ENCODE results near the gene ADGRF1.
"Not testable (repeated sequence)": the region's sequence is repeated elsewhere in the genome, so short reads cannot be mapped to it uniquely, and the experiment has no call there.

The ADGRF1 gene

GRCh38 chr6:47042275-47042791, at the start of gene ADGRF1:
Gene ADGRF1, minus strand, starts transcription at chr6:47042332. Its CDS starts 13,271 bp downstream, at chr6:47029061.
- DNase-seq (ENCODE audit: low read depth): no peak

- no peak for DNase-seq (ENCODE audit: low read depth)
Measured at GRCh38 chr6:47090881-47091280, 48.7 kb upstream of the ADGRF1 start.

DNA sequence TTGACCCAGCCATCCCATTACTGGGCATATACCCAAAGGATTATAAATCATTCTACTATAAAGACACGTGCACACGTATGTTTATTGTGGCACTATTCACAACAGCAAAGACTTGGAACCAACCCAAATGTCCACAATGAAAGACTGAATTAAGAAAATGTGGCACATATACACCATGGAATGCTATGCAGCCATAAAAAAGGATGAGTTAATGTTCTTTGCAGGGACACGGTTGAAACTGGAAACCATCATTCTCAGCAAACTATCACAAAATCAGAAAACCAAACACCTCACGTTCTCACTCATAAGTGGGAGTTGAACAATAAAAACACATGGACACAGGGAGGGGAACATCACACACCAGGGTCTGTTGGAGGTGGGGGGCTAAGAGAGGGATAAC, 47.3 kb upstream of the ADGRF1 start:
- DNase-seq (ENCODE audit: low read depth): not testable (repeated sequence)

GRCh38 chr6:47086051-47086770, 44.1 kb upstream of the ADGRF1 start:
- no peak for DNase-seq (ENCODE audit: low read depth)

- no peak for DNase-seq (ENCODE audit: low read depth)
Measured at GRCh38 chr6:47084610-47085009, 42.5 kb upstream of the ADGRF1 start.

GRCh38 chr6:47083586-47084047, 41.5 kb upstream of the ADGRF1 start:
- peak; percentile 90 for DNase-seq (ENCODE audit: low read depth)

DNA sequence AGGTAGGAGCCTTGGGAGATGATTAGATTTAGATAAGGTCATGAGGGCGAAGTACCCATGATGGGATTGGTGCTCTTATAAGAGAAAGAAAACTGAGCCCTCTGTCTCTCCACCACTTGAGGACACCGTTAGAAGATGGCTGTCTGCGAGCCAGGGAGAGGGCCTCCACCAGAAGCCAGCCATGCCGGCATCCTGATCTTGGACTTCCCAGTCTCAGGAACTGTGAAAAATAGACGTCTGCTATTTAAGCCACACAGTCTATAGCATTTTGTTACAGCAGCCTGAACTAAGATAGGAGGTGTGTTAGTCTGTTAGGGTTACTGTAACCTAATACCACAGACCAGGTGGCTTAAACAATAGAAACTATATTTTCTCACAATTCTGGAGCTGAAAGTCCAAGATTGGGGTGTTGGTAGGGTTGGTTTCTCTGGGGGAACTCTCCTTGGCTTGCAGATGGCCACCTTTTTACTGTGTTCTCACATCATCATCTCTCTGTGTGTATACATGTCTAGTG, 38.0 kb upstream of the ADGRF1 start:
- no peak for DNase-seq (ENCODE audit: low read depth)

DNA sequence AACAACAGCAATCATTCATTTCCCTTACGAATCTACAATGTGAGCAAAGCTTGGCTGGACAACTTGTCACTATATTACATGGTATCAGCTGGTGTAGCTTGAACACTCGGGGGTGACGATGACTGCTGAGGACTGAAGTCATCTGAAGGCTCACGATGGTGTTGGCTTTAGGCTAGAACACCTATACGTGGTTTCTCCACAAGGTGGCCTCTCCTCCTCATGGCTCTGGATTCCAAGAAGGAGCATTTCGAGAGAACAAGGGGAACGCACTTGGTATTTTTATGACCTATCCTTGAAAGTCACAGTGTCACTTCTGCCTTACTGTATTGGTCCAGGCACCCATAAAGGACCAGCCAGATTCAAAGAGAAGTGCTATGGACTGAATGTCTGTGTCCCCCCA, 37.5 kb upstream of the ADGRF1 start:
- DNase-seq (ENCODE audit: low read depth): no peak

DNA sequence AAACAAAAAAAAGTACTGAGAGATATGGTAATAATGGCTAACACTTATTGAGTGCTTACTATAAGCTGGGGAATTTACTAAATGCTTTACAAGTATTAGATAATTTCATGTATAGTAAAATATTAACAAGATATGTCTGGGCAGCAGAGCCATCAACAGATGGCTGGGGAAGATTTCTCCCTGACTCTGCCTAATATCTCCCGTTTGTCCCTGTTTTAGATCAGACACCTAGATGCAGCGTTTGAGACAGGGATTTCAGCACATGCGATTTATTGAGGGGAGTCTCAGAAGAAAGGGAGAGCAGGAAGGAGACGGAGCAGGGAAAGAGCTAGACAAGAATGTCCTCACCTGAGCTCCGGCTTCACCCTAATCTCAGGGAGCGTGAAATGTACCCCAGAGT, 36.9 kb upstream of the ADGRF1 start:
- no peak for DNase-seq (ENCODE audit: low read depth)

DNA sequence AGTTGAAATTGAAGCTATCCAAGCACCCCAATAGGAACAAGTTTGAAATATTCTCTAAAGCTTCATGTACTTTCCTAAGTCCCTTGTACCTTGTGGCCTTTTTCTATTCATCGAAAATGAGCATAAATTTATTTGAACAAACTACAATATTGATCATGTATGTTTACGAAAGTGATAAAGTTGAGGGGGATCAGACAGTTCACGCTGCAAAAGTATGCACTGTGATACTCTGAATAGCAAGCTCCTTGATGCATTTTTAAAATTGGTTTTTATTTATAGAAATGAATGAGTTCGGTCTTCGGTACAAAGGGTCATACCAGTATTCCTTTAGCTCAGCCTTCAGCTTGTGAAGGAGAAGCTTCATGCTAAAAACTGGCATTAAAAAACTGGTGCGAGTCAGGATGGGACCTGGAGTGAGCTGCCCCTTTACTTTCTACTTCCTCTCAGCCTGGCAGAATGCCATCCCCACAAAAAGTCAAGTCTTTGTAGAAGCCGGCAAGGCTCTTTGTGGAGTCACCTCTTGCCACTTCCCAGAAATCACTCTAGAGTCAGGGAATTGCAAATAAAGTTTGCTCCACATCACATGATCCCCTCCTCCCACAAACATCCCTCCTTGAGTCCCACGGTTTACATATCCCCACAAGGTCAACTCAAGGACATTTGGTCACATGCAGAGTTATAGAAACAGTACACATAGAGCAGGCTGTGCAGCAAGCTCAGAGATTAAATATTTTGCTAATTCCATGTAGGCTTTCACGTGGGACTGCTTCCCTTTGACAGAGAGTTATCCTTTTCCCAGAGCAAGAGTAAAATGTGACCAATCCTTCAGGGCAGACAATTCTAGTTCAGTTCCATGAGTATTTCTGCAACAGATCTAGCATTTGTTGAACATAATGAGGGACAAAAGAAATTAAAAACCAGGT, 34.6 kb upstream of the ADGRF1 start:
- DNase-seq (ENCODE audit: low read depth): no peak

- DNase-seq (ENCODE audit: low read depth): no peak
Measured at GRCh38 chr6:47075741-47076421, 33.7 kb upstream of the ADGRF1 start.

- no peak for DNase-seq (ENCODE audit: low read depth)
Measured at GRCh38 chr6:47075168-47075567, 33.0 kb upstream of the ADGRF1 start.

- DNase-seq (ENCODE audit: low read depth): no peak
Measured at GRCh38 chr6:47073125-47074110, 31.3 kb upstream of the ADGRF1 start.

- no peak for DNase-seq (ENCODE audit: low read depth)
Measured at GRCh38 chr6:47072667-47073066, 30.5 kb upstream of the ADGRF1 start.

DNA sequence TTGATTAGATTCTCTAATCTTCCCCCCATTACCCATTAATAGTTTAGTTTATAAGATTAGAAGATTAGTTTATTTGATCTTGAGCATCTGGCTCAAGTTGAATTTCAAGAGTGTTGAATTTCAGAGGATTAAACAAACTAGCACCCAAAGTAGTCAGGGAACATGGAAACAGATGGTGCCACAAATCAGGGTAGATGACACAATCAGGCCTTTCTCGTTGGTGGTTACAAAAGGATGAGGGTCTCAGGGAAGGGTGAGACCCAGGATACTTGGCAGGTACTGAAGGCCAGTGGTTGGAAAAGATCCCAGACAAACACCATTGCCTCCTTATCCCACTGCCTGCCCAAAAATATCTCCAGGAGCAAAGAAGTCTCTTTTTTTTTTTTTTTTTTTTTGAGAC, 29.5 kb upstream of the ADGRF1 start:
- no peak for DNase-seq (ENCODE audit: low read depth)

DNA sequence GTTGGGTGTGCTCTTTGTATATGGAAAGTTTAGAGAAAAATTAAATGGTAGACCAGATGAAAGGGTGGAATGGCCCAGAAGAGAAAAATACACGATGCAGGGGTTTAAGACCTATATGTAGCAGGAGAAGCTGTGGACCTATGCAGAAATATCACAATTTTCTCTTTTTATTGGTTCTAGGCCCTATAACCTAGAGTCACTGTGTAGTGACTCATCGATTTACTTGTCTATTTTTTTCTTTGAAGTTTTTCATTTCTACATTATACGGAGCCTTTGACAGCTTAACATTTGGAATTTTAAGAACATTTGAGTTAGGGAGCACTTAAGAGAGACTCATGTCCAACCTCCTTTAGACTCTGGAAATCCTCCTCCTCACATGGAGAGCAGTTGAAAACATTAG, 28.3 kb upstream of the ADGRF1 start:
- no peak for DNase-seq (ENCODE audit: low read depth)

DNA sequence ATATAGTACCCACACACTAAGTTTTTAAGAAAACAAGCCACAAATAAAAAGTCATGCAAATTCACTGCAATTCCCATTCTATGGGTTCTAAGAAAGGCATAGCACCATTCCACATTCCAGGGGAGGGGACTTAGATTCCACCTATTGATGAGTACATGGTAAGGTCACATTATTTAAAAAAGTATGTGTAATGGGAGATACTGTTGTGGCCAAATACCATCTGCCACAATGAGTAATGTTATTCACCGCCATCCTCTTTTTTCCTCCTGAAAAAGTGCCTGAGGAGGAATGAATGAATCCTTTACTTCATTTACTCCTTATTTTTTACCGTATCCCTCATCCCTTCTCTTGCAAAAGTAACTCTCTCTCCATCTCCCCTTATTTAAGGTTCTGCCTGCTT, 27.0 kb upstream of the ADGRF1 start:
- no peak for DNase-seq (ENCODE audit: low read depth)

- no peak for DNase-seq (ENCODE audit: low read depth)
Measured at GRCh38 chr6:47066418-47066817, 24.3 kb upstream of the ADGRF1 start.

GRCh38 chr6:47064274-47064673, 22.1 kb upstream of the ADGRF1 start:
- DNase-seq (ENCODE audit: low read depth): no peak

GRCh38 chr6:47062346-47062745, 20.2 kb upstream of the ADGRF1 start:
- no peak for DNase-seq (ENCODE audit: low read depth)
